Measurements from ENCODE around the gene MRPL2. TPM values are rescaled to one million over a fixed set of nuclear protein-coding genes. Genes with fewer than 3 reads are reported as not detected.

MRPL2 gene
- total RNA-seq, 1 experiment from 2014 or later, result 53.7 TPM

DNA sequence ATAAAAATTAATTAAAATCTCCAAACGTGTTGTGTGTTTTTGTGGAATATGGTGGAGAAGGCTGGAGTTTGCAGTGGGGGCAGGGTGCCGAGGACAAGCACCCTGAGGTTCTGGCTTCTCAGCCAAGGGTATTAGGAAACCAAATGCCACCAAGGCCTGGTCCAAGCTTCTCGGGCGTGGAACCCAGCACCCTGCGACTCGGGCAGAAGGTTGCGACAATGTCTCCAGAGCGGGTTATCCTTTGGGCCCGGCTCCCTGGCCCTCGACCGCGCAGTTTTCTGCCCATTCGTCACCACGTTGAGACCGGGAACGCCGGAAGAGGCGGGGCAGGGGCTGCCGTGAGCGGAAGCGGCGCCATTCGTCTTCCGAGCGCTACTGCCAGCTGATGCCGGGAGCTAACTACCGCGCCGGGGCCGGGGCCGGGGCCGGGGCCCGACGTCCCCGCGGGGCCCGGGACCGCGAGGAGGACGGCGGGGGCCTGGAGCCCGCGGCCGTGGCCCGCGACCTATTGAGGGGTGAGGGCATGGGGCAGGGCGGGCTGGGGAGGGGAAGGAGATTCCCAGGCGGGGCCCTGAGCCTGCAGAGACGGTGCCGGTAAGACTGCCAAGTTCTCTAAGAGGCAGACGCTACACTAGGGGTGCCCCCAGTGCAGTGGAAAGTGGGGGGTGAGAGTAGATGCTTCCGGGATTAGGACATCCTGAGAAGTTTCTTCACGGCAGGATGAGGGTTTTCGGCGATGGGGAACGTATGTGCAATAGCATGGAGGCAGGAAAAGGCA is 37.8 kb downstream of the MRPL2 start, which contains the start of gene RRP36:
RRP36 (plus strand) TSS at position 354 of the 778 bp plus-strand sequence; CDS start at position 386, 32 bp downstream.
- DNase-seq (ENCODE audit: low spot score), result peak; percentile 72

DNA sequence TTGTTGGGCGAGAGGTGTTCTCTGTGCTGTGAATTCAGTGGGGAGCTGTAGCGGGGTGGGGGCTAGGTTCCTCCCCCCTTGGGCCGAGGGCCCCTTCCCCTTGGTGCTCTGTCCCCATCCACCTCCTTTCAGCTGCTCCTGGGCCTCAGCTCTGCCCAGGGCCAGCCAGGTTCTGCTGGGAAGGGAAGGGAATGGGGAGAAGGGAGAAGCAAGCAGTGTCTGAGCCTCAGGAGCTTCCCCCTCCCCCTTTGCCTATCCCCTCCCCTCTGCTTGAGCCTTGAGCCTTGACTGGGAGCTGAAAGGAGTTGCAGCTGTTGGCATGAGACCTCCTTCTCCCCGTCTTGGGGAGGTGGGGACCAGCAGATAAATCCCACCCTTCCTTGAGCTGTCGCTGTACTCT is 38.4 kb downstream of the MRPL2 start:
- no peak for DNase-seq (ENCODE audit: low spot score)

DNA sequence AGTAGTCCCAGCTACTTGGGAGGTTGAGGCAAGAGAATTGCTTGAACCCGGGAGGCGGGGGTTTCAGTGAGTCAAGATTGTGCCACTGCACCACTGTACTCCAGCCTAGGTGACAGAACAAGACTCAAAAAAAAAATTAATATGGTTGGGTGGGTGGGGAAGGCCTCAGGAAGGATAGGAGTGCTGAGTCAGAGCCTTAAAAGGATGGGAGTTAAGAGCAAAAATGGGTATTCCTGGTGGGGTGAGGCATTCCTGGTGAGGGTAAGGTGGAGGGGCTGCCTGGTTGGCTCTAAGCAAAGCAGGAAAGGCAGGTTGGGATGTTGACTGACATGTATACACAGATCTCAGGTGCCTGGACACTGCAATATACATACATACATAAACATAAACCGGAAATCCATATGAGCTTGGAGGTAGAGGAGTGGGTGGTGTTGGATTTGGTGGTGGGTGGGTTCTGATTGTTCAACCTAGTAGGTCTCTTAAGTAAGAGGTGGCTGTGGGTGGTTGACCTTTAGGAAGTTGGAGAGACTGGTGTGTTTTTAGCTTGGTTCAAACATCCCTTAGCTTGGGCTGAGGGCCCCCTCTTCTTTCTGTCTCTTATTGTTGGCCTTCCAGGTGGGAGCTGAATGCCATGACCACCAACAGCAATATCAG is 39.1 kb downstream of the MRPL2 start:
- no peak for DNase-seq (ENCODE audit: low spot score)

DNA sequence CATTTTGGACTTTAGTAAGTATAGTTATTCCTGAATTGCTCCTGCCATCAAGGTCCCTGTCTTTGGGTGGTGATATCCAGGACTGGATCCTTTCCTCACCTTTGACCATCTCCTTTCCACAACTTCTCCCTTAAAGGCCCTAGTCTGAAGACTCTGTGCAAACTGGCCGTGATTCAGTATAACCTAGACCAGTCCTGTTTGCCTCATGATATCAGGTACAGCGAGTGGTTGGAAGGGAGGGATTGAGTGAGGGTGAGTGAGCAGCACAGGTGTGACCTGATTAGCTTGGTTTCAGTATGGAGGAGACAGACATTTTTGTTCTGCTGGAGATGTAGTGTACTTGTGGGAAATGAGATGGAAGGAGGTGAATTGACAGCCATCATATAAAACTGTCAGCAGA is 40.1 kb downstream of the MRPL2 start:
- DNase-seq (ENCODE audit: low spot score), result no peak

DNA sequence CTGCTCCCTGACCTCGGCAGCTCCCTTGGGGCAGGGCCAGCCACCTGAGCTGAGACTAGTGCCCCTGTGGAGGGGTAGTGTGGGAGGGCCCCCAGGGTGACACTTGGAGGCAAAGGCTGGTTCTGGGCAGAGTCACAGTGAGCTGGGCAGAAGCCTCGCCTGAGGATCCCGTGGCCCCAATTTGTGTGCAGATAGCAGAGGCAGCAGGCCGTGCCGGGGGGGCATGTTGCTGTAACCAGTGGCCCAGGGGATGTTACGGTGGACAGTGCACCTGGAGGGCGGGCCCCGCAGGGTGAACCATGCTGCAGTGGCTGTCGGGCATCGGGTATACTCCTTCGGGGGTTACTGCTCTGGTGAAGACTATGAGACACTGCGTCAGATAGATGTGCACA is 42.3 kb downstream of the MRPL2 start:
- DNase-seq (ENCODE audit: low spot score), result no peak

DNA sequence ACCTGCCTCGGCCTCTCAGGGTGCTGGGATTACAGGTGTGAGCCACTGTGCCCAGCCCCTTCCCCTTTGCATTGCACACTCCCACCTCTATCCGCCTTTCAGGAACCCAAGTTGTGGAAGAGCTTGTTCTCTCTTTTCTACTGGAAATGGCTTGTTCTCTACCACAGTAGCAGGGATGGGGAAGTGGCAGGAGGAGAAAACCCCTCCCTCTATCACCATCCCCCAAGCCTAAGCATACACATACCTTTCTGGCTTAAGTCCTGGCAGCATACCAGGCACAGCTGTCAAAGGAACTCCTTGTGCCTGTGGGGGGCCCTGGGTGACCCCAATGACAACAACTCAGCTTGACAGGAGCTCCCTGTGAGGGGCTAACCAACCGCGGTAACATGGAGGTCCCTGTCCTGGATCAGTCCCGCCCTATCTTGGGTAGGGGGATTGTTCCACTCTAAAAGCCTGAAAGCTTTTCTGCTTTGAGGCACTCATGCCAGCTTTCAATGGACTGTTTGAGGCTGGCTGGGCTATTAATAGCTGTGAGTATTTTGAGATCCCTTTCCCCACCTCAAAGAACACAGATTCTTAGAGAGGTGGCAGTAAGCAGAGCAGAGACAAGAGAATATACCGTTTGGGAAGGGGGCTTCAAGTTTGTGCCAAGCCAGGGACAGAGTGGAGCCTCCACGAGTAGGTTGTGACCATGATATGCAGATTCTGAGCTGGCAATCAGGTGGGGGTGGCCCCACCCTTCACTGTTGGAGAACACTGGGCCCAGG is 42.9 kb downstream of the MRPL2 start:
- no peak for DNase-seq (ENCODE audit: low spot score)

DNA sequence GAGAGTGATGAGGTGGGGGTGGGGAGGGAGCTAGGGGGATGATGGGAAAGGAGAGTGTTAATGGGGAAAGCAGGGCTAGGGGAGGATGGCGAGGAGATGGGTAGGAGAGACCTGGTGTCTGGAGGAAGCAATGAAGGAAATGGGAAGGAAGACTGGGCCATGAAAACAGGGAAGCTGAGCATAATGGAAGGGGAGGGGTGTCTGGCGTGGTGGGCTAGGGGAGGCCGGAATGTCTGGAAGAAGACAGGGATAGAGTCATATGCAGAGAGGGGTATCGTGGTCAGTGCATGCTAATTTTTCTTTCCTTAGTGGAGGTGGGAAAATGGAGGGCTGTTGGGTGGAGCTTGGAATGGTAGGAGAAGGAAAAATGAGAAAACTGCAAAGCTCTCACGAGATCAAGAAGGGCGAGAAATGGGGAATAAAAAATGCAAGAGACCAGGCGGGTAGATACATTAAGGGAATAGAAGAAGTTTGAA is 44.8 kb downstream of the MRPL2 start:
- no peak for DNase-seq (ENCODE audit: low spot score)

DNA sequence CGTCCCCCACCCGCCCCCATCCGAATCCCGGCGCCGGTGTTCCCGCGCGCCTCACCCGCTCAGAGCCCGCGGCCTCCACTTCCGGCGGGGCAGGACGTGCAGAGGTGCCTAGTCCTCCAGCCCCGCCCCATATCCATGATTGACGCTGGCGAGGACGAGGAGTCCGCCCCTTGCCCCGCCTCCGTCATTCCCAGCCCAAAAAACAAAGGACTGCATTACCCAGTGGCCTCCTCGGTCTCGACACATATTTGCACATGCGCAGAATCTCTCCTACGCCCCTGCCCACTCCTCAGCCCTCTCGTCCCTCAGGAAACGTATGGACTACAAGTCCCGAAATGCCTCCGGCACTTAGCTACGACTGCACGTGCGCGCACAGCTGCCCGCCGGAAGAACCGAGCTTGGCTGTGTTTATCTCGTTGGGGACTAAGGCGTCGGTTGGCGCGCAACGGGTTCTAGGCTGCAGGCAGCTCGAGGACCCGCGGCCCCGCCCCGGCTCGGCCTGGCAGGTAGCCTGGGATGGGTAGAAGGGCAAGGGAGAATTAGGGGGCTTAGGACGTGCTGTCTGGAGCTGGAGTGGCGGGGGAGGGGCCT is 45.3 kb downstream of the MRPL2 start, which contains the start of the genes KLHDC3 and MEA1:
KLHDC3 (plus strand) TSS at position 407 of the 591 bp plus-strand sequence. CDS start 2,944 bp downstream, outside the sequence.
MEA1 (minus strand) TSS at position 104 of the 591 bp plus-strand sequence. CDS start 133 bp downstream, outside the sequence.
- peak; percentile 100 for DNase-seq (ENCODE audit: low spot score)

DNA sequence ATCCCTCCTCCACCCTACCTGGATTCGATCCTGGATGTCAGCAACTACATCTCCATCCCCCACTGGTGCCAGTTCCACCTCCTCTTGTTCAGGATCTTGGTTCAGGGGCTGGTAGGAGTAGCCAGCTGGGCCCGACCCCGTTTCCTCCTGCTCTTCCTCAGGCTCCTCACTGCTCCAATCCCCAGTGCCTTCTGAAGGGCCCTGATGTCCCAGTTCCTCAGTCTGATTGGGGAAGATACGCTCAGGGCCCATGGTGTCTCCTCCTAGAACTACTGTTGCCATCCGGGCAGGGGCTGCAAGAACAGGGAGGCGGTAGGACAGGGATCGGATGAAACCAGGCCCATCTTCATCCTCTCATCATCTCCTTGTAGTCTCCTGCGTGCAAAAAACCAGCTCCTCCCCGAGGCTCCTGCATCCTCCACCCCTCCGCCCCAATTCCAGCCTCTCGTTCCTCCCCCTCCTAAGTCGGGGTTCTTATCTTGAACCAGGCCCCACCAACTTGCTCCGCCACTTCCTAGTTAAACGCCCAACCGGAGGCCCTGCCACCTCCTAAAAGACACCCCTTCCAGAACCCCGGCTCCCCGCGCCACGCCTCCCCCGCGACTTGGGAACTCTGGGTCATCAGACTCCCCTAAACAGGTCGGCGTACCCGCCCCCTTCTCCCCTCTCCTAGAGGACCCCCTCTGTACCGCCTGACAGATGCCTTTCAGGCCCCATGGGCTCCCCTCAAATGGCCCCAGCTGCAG is 46.0 kb downstream of the MRPL2 start:
- DNase-seq (ENCODE audit: low spot score), result no peak

DNA sequence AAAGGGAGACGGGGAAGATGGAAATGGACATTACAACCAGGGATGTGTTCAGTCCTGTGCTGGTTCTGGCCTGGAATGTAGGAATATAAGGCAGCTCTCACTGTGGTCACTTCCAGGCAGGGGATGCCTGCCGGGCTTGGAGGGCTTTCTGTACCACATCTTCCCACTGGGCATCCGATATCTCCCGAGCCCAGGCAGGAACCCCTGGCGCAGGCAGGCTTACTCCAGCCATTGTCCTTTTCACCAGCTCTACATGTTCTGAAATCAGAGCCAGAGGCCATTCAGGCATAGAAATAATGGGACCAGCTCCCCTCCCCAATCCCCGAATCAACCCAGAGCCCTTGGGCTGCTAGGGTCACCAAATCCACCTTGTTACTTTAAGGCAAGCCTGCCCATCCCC is 46.9 kb downstream of the MRPL2 start:
- DNase-seq (ENCODE audit: low spot score), result no peak

DNA sequence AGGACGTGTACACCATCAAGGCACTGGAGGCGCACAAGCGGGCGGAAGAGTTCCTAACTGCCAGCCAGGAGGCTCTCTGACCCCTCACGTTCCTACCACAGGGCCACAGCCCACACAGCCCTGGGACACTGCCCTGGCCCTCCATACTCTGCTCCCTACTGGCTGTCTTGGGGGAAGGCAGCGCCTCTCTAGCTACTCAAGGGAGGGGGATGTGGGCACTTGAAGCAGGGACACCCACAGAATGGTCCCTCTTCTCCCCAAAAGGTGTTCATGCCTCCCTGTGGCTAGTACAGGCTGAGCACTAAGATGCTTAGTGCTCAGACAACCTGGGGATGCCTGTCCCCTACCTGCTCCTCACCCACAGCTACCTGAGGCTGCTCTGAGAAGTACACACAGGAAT is 48.0 kb downstream of the MRPL2 start:
- no peak for DNase-seq (ENCODE audit: low spot score)

DNA sequence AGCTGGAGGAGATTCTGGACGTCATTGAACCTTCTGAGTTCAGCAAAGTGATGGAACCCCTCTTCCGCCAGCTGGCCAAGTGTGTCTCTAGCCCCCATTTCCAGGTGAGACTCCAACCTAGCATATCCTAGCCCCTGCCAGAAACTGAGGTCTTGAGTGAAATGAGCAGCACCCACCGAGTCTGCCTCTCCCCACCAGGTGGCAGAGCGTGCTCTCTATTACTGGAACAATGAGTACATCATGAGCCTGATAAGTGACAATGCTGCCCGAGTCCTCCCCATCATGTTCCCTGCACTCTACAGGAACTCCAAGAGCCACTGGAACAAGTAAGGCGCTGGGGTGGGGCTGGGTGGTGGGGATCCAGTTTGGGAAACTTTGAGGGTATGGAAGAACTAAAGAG is 50.1 kb downstream of the MRPL2 start:
- DNase-seq (ENCODE audit: low spot score), result peak; percentile 48

DNA sequence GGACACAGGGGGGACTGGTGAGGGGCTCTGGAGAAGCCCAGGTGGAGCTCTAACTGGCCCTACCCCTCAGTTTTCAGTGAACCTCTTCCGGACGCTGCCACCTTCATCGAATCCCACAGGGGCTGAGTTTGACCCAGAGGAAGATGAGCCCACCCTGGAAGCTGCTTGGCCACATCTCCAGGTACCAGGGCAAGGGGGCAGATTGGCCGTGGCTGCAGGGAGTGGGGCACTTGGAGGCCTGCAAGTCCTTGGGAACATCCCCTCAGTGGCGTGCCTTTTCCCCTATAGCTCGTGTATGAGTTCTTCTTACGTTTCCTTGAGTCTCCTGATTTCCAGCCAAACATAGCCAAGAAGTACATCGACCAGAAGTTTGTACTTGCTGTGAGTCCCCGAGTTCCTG is 52.1 kb downstream of the MRPL2 start:
- DNase-seq (ENCODE audit: low spot score), result no peak

DNA sequence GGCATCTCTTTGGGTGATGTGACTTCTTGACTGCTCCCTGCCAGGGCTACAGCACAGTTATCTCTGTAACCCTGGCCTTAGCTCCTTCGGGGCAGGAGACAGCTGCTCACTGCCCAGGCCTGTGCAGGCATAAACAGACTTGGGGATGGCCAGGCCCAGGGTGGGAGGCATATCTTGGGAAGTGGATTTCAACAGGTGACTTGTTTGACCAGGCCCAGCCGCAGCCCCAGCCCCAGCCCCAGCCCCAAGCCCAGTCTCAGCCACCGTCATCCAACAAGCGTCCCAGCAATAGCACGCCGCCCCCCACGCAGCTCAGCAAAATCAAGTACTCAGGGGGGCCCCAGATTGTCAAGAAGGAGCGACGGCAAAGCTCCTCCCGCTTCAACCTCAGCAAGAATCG is 53.0 kb downstream of the MRPL2 start:
- no peak for DNase-seq (ENCODE audit: low spot score)

DNA sequence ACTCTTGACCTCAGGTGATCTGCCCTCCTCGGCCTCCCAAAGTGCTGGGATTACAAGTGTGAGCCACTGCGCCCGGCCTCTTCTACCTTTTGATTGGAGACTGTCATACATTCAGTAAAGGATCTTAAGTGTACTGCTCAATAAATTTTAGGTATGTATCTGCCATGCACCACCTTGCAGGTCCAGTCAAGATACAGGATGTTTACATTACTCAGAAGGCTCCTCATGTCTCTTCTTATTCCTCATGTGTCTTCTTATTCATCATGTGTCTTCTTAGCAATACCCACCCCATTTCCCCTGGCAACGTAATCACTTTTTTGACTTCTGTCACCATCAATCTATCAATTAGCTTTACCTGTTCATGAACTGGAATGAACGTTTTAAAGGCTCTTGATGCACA is 53.4 kb downstream of the MRPL2 start:
- no peak for DNase-seq (ENCODE audit: low spot score)

Other genes with a start within 250 kb of the MRPL2 start
- gene RPL7L1, start 179.8 kb downstream of the MRPL2 start, total RNA-seq (2014; rRNA removed; shearing (Covaris generic)), result 188 and 203 TPM in 2 replicates
- not detected in 2 replicates for gene PTCRA, start 143.4 kb downstream of the MRPL2 start, total RNA-seq (2014; rRNA removed; shearing (Covaris generic))
- gene CNPY3, start 130.0 kb downstream of the MRPL2 start, total RNA-seq (2014; rRNA removed; shearing (Covaris generic)), result 34.0 and 50.6 TPM in 2 replicates
- not detected in 2 replicates for gene GNMT, start 98.7 kb downstream of the MRPL2 start, total RNA-seq (2014; rRNA removed; shearing (Covaris generic))
- 39.2 and 45.8 TPM in 2 replicates for gene PEX6, start 80.3 kb downstream of the MRPL2 start, total RNA-seq (2014; rRNA removed; shearing (Covaris generic))
- gene PPP2R5D, start 74.9 kb downstream of the MRPL2 start, total RNA-seq (2014; rRNA removed; shearing (Covaris generic)), result 61.1 and 70.8 TPM in 2 replicates
- 154 and 171 TPM in 2 replicates for gene MEA1, start 45.5 kb downstream of the MRPL2 start, total RNA-seq (2014; rRNA removed; shearing (Covaris generic))
- gene KLHDC3, start 45.2 kb downstream of the MRPL2 start, total RNA-seq (2014; rRNA removed; shearing (Covaris generic)), result 77.4 and 95.0 TPM in 2 replicates
- 204 and 205 TPM in 2 replicates for gene RRP36, start 37.8 kb downstream of the MRPL2 start, total RNA-seq (2014; rRNA removed; shearing (Covaris generic))
- 12.8 and 13.2 TPM in 2 replicates for gene CUL7, start 5.6 kb downstream of the MRPL2 start, total RNA-seq (2014; rRNA removed; shearing (Covaris generic))
- 11.6 and 21.7 TPM in 2 replicates for gene KLC4, start 197 bp upstream of the MRPL2 start, total RNA-seq (2014; rRNA removed; shearing (Covaris generic))
- gene PTK7, start 16.9 kb upstream of the MRPL2 start, total RNA-seq (2014; rRNA removed; shearing (Covaris generic)), result 46.0 and 57.7 TPM in 2 replicates
- gene SRF, start 111.8 kb upstream of the MRPL2 start, total RNA-seq (2014; rRNA removed; shearing (Covaris generic)), result 11.0 and 12.8 TPM in 2 replicates
- 18.2 and 18.5 TPM in 2 replicates for gene CUL9, start 122.8 kb upstream of the MRPL2 start, total RNA-seq (2014; rRNA removed; shearing (Covaris generic))
- 110 and 147 TPM in 2 replicates for gene DNPH1, start 170.0 kb upstream of the MRPL2 start, total RNA-seq (2014; rRNA removed; shearing (Covaris generic))
- gene TTBK1, start 184.0 kb upstream of the MRPL2 start, total RNA-seq (2014; rRNA removed; shearing (Covaris generic)), result not detected in 2 replicates
- gene SLC22A7, start 238.8 kb upstream of the MRPL2 start, total RNA-seq (2014; rRNA removed; shearing (Covaris generic)), result not detected in 2 replicates
- gene CRIP3, start 249.4 kb upstream of the MRPL2 start, total RNA-seq (2014; rRNA removed; shearing (Covaris generic)), result not detected in 2 replicates